ENCODE results near the gene ANKLE2.

GRCh38 chr12:132685400-132685799 is 76.2 kb downstream of the ANKLE2 start:
- TF ChIP-seq, protein P1, sequence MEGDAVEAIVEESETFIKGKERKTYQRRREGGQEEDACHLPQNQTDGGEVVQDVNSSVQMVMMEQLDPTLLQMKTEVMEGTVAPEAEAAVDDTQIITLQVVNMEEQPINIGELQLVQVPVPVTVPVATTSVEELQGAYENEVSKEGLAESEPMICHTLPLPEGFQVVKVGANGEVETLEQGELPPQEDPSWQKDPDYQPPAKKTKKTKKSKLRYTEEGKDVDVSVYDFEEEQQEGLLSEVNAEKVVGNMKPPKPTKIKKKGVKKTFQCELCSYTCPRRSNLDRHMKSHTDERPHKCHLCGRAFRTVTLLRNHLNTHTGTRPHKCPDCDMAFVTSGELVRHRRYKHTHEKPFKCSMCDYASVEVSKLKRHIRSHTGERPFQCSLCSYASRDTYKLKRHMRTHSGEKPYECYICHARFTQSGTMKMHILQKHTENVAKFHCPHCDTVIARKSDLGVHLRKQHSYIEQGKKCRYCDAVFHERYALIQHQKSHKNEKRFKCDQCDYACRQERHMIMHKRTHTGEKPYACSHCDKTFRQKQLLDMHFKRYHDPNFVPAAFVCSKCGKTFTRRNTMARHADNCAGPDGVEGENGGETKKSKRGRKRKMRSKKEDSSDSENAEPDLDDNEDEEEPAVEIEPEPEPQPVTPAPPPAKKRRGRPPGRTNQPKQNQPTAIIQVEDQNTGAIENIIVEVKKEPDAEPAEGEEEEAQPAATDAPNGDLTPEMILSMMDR (conservative IDR thresholded peaks at IDR 0.05; ENCODE audit: low read depth, low read length): no peak
- no peak for TF ChIP-seq EZH2 (IDR thresholded peaks at IDR 0.05; ENCODE audit: low read length, unreplicated experiment)

Measured in PC-3 (cell line).